HG02885 (cell line): ENCODE data around the gene KLHL21.
A peak's percentile ranks its signal among the peaks of the same experiment; 100 is the strongest.

ENCODE experiments used
- ATAC-seq: cut with Tn5 transposase; IDR thresholded peaks from one replicate; pipeline ENCODE4 v1.9.1; 2021; ENCODE audit warnings: mild to moderate bottlenecking; ENCODE audit not compliant: unreplicated experiment, poor library complexity

Gene KLHL21

GRCh38 chr1:6586404-6586816 is 16.3 kb downstream of the KLHL21 start:
- no peak for ATAC-seq

- ATAC-seq, result no peak
These were observed 16.8 kb downstream of the KLHL21 start for GRCh38 chr1:6585841-6586240.

GRCh38 chr1:6585081-6585722 is 17.5 kb downstream of the KLHL21 start:
- ATAC-seq, result no peak

- ATAC-seq, result no peak
These were observed 18.3 kb downstream of the KLHL21 start for GRCh38 chr1:6584126-6585080.

GRCh38 chr1:6582370-6582769 is 20.3 kb downstream of the KLHL21 start:
- no peak for ATAC-seq

- ATAC-seq, result no peak
These were observed 20.9 kb downstream of the KLHL21 start for GRCh38 chr1:6581561-6582305.

GRCh38 chr1:6580593-6581409 is 21.9 kb downstream of the KLHL21 start:
- ATAC-seq, result no peak

- ATAC-seq, result no peak
These were observed 22.5 kb downstream of the KLHL21 start for GRCh38 chr1:6580119-6580592.

GRCh38 chr1:6579374-6580118 is 23.1 kb downstream of the KLHL21 start, which contains the start of gene ZBTB48:
TSS of gene ZBTB48 (plus strand) at chr1:6579994. CDS start at chr1:6580610, 616 bp downstream.
- peak; percentile 92 for ATAC-seq

- no peak for ATAC-seq
These were observed 23.9 kb downstream of the KLHL21 start for GRCh38 chr1:6578624-6579373.

GRCh38 chr1:6577831-6578525 is 24.7 kb downstream of the KLHL21 start:
- ATAC-seq, result no peak

- no peak for ATAC-seq
These were observed 27.9 kb downstream of the KLHL21 start for GRCh38 chr1:6574818-6575217.

- ATAC-seq, result no peak
These were observed 28.5 kb downstream of the KLHL21 start for GRCh38 chr1:6574025-6574620.

GRCh38 chr1:6572653-6573383 is 29.9 kb downstream of the KLHL21 start:
- ATAC-seq, result no peak

GRCh38 chr1:6570987-6571386 is 31.7 kb downstream of the KLHL21 start:
- no peak for ATAC-seq

- no peak for ATAC-seq
These were observed 32.6 kb downstream of the KLHL21 start for GRCh38 chr1:6570100-6570499.

- ATAC-seq, result no peak
These were observed 33.6 kb downstream of the KLHL21 start for GRCh38 chr1:6569033-6569432.
